Muscle of leg (tissue), 11 donors: Measurements from ENCODE around the gene SERPINH1. TPM values are rescaled to one million over a fixed set of nuclear protein-coding genes. Genes with fewer than 3 reads are reported as not detected.

Source experiments
- DNase-seq: peaks from one replicate; pipeline ENCODE4 v3.0.0; 2013
- H3K27ac ChIP-seq: one replicate; pipeline ENCODE4 v1.5.1; 2013; ENCODE audit warnings: mild to moderate bottlenecking, low read length, control low read depth
- H3K27me3 ChIP-seq: one replicate; pipeline ENCODE4 v1.6.1; 2013; ENCODE audit warnings: low read length; ENCODE audit not compliant: control insufficient read depth, insufficient read depth
- H3K36me3 ChIP-seq: one replicate; pipeline ENCODE4 v1.6.1; 2013; ENCODE audit warnings: low read length; ENCODE audit not compliant: control insufficient read depth, insufficient read depth
- H3K4me1 ChIP-seq: one replicate; pipeline ENCODE4 v1.6.1; 2013; ENCODE audit warnings: low read length; ENCODE audit not compliant: control insufficient read depth, insufficient read depth
- H3K4me3 ChIP-seq: one replicate; pipeline ENCODE4 v1.5.1; 2013; ENCODE audit warnings: low read length, control low read depth
- H3K9me3 ChIP-seq: replicated peaks from 2 replicates; pipeline ENCODE4 v1.6.1; 2013; ENCODE audit warnings: low read depth, low read length; ENCODE audit not compliant: control insufficient read depth
- WGBS: methylation state at CpG from one replicate; pipeline ENCODE4 v1.1.5; 2013; ENCODE audit warnings: missing lambda C conversion rate; ENCODE audit not compliant: insufficient coverage; 5-methylcytosine and 5-hydroxymethylcytosine counted together
- polyA plus RNA-seq, 8 donors: library from polyadenylated mRNA; unstranded; fragments of 120-200 nt; gene quantifications; one replicate each; pipeline versions ENCODE4 v1.2.1 to v1.2.3, GENCODE V29; 2013; ENCODE audit warnings: inconsistent platforms in 1 of 8, low replicate concordance in 1 of 8; ENCODE audit not compliant: insufficient read length in 8 of 8, insufficient read depth in 1 of 8
- total RNA-seq: library from RNA; stranded (reverse); fragments of 120-200 nt; gene quantifications from one replicate; pipeline ENCODE4 v1.2.4, GENCODE V29; 2013

SERPINH1 gene
- total and polyA plus RNA-seq, 9 donors, result 229 to 589 (median 384) TPM

DNA sequence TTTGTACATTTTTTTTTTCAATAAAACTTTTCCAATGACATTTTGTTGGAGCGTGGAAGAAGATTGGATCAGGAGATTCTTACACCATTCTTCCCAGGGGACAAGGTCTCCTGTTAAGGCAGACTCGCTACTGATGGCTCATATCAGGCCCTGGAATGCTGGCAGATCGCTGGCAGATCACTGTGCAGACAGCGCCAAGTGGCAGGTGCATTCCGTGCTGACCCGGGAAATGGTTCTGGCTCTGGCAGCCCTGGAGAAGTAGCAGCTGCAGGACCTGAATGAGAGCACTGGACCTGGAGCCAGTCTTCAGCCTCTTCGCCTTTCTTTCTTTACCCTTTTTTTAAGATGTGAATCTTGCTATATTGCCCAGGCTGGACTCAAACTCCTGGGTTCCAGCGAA is 10.7 kb downstream of the SERPINH1 start:
- no peaks in the 10 kb centered on the region for H3K27me3 ChIP-seq
- 59% methylated on average over 7 of the region's 8 CpGs for WGBS
- no peak overlapping the region for H3K4me3 ChIP-seq
- no peaks in the 10 kb centered on the region for H3K9me3 ChIP-seq
- DNase-seq, result no peak
- H3K27ac ChIP-seq, result no peak overlapping the region
- peaks cover 8% of the 10 kb centered on the region for H3K4me1 ChIP-seq
- peaks cover 64% of the 10 kb centered on the region for H3K36me3 ChIP-seq

DNA sequence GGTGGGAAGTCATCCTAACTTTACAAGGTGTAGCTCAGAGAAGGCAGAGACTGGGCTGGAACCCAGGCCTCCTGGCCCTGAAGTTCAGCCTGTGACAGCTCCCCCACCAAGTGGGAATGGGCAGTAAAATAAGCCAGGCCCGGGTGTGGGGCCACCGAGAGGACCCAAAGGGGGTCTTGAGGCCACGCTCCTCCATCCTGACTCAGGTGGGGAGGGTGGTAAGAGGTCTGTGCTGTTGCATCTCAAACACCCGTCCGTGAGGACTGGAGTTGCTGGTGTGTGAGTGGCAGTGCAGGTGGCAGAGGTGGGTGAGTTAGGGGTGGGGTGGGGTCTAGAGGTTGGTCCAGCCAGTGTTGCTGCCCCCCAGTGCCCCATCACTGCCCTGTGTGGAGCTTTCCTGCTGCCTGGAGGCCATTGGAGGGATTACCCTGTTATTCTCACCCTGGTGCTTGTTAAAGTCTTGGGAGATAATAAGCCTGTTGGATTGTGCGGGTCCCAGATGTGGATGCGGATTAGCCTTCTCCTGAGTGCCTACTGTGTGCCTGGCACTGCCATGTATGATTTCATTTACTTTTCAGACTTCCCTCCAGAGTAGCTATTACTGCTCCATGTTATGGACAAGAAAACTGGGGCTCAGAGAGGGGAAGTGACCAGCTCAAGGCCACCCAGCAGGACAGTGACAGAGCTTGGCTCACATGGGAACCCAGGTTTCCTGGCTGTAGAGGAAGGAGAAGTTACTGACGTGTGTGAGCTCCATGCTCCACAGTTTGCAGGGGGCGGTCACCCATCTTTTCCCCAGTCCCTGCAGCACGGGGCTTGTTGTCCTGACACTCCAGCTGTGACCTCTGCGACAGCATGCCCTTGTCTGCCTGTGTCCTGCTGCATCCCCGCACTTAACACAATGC is 12.9 kb downstream of the SERPINH1 start:
- Histone ChIP-seq H3K27me3 (no peaks in the 10 kb centered on the region), H3K4me3 (no peak overlapping the region), H3K9me3 (no peaks in the 10 kb centered on the region), H3K36me3 (peaks cover 44% of the 10 kb centered on the region), H3K27ac (no peak overlapping the region), H3K4me1 (peaks cover 10% of the 10 kb centered on the region)
- WGBS, result 60% methylated on average over 9 of the region's 12 CpGs
- DNase-seq, result no peak

- Histone ChIP-seq H3K36me3 (peaks cover 33% of the 10 kb centered on the region), H3K4me1 (peaks cover 10% of the 10 kb centered on the region), H3K27me3 (no peaks in the 10 kb centered on the region), H3K27ac (no peak overlapping the region), H3K9me3 (no peaks in the 10 kb centered on the region), H3K4me3 (no peak overlapping the region)
- 44% methylated on average over 6 of the region's 6 CpGs for WGBS
- no peak for DNase-seq
These were observed 14.0 kb downstream of the SERPINH1 start for GRCh38 chr11:75576017-75576416.

DNA sequence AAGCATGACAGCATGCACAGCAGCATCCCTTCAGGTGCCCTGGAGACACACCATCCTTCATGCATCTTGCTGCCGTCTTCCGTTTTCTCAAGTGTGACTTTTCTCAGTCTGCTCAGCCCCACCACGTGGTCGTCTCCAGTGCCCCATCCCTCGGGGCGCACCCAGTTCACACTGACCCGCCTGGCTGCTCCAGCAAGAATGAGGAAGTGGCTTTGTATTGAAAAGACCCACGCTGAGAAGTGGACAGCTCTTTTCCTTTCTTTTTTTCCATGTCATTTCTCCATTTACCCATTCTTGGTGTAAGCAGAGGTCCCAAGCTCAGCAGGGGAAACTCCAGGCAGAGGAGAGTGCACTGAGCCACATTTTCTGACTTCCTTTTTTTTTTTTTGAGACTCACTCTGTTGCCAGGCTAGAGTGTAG is 14.5 kb downstream of the SERPINH1 start:
- Histone ChIP-seq H3K36me3 (peaks cover 28% of the 10 kb centered on the region), H3K27ac (no peak overlapping the region), H3K9me3 (no peaks in the 10 kb centered on the region), H3K27me3 (no peaks in the 10 kb centered on the region), H3K4me1 (peaks cover 10% of the 10 kb centered on the region), H3K4me3 (no peak overlapping the region)
- DNase-seq, result peak; percentile 67
- WGBS, result 27% methylated on average over 2 of the region's 8 CpGs

GRCh38 chr11:75577207-75577606 is 15.2 kb downstream of the SERPINH1 start:
- Histone ChIP-seq H3K36me3 (peaks cover 21% of the 10 kb centered on the region), H3K4me3 (no peak overlapping the region), H3K4me1 (peaks cover 12% of the 10 kb centered on the region), H3K27ac (no peak overlapping the region), H3K27me3 (no peaks in the 10 kb centered on the region), H3K9me3 (peaks cover 3% of the 10 kb centered on the region)
- 11% methylated on average over 3 of the region's 10 CpGs for WGBS
- no peak for DNase-seq

GRCh38 chr11:75578977-75579376 is 16.9 kb downstream of the SERPINH1 start:
- no peaks in the 10 kb centered on the region for H3K27me3 ChIP-seq
- H3K4me3 ChIP-seq, result no peak overlapping the region
- H3K27ac ChIP-seq, result no peak overlapping the region
- peaks cover 4% of the 10 kb centered on the region for H3K9me3 ChIP-seq
- H3K4me1 ChIP-seq, result peaks cover 21% of the 10 kb centered on the region
- DNase-seq, result no peak
- peaks cover 3% of the 10 kb centered on the region for H3K36me3 ChIP-seq
- WGBS, result no CpG with 5 or more reads among the region's 1 CpG

GRCh38 chr11:75579841-75580240 is 17.8 kb downstream of the SERPINH1 start:
- WGBS, result no CpG with 5 or more reads among the region's 1 CpG
- Histone ChIP-seq H3K4me1 (peaks cover 29% of the 10 kb centered on the region), H3K36me3 (no peaks in the 10 kb centered on the region), H3K4me3 (no peak overlapping the region), H3K27me3 (no peaks in the 10 kb centered on the region), H3K9me3 (peaks cover 4% of the 10 kb centered on the region), H3K27ac (no peak overlapping the region)
- no peak for DNase-seq

DNA sequence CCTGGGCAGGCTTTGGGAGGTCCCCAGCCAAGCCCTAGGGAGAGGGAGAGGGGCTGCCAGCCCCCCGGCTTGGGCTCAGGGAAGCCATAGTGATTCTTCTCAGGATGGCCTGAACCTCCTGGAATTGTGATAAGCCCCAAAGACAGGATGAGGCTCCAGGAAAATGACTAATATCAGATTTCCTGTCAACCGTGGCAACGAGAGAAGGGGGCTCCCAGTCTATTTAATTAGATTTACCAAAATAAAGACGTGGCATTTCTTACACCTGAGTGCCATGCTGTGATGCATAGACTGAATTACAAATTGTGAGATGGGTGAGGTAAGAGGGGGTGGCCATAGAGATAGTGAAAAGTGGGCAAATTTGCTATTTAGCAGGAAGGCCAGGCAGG is 20.4 kb downstream of the SERPINH1 start:
- H3K4me3 ChIP-seq, result no peak overlapping the region
- peaks cover 37% of the 10 kb centered on the region for H3K4me1 ChIP-seq
- H3K27me3 ChIP-seq, result no peaks in the 10 kb centered on the region
- H3K36me3 ChIP-seq, result no peaks in the 10 kb centered on the region
- peak overlapping the region; percentile 98 for H3K27ac ChIP-seq
- H3K9me3 ChIP-seq, result peaks cover 4% of the 10 kb centered on the region
- WGBS, result 39% methylated on average over 2 of the region's 4 CpGs
- DNase-seq, result no peak

DNA sequence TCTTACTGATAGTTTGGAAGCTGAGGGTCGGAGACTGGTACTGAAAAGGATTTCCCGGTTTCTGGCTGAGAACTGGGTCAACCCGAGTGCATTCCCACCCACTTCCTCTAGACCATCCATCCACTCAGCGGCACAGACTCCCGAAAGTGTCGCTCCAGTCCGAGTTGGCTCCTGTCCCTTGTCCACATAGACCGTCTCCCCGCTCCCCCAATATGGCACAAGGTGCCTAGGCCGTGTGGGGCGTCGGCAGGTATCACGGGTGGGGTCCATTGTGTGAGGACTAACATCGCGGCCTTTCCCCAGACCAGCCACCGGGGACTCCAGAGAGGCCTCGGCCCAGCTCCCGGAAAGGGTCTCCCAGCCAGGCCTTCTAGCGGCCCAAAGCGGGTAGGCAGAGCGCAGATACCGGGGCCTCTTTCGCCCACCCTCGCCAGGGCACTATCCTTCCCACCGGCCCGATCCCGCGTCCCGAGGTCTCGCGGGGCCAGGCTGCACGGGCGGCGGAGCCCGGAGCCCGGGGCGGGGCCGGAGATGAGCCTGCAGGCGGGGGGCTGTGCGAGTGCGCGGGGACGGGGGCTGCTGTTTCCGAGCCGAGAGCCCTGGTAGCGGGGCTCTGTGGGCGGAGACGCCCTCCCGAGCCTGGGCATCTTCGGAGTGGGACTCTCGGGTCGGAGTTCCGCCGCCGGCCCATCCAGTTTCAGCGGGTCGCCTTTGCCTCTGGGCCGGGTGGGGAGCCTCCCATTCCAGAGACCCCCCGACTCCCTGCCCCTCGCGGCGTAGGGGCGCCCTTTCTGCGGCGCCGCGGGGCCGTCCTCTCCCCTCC is 21.1 kb downstream of the SERPINH1 start:
- H3K27ac ChIP-seq, result peak overlapping the region; percentile 98
- under 1% methylated on average over 54 of the region's 68 CpGs for WGBS
- peaks cover 37% of the 10 kb centered on the region for H3K4me1 ChIP-seq
- H3K4me3 ChIP-seq, result peak overlapping the region; percentile 77
- DNase-seq, result peak; percentile 94
- H3K9me3 ChIP-seq, result peaks cover 4% of the 10 kb centered on the region
- no peaks in the 10 kb centered on the region for H3K27me3 ChIP-seq
- no peaks in the 10 kb centered on the region for H3K36me3 ChIP-seq
